Measurements from ENCODE around the gene NEK11. TPM values are rescaled to one million over a fixed set of nuclear protein-coding genes. Genes with fewer than 3 reads are reported as not detected.
"Not testable (repeated sequence)": the region's sequence is repeated elsewhere in the genome, so short reads cannot be mapped to it uniquely, and the experiment has no call there.

NEK11 gene
- total RNA-seq, 1 experiment from 2014 or later, result 10.5 TPM

GRCh38 chr3:131338948-131339640 is 312.4 kb downstream of the NEK11 start:
- H3K9me3 ChIP-seq, result peaks cover 2% of the 10 kb centered on the region
- no peaks in the 10 kb centered on the region for H3K27me3 ChIP-seq
- no peaks in the 10 kb centered on the region for H3K36me3 ChIP-seq
- H3K4me3 ChIP-seq, result no peak overlapping the region
- DNase-seq, result no peak

- no peak for DNase-seq
- Histone ChIP-seq H3K4me3 (no peak overlapping the region), H3K27me3 (no peaks in the 10 kb centered on the region), H3K9me3 (peaks cover 2% of the 10 kb centered on the region), H3K36me3 (no peaks in the 10 kb centered on the region)
Observed at GRCh38 chr3:131341761-131342160, 315.1 kb downstream of the NEK11 start.

- no peaks in the 10 kb centered on the region for H3K36me3 ChIP-seq
- DNase-seq, result no peak
- H3K27me3 ChIP-seq, result no peaks in the 10 kb centered on the region
- H3K4me3 ChIP-seq, result no peak overlapping the region
- no peaks in the 10 kb centered on the region for H3K9me3 ChIP-seq
Observed at GRCh38 chr3:131348911-131349310, 322.2 kb downstream of the NEK11 start.

DNA sequence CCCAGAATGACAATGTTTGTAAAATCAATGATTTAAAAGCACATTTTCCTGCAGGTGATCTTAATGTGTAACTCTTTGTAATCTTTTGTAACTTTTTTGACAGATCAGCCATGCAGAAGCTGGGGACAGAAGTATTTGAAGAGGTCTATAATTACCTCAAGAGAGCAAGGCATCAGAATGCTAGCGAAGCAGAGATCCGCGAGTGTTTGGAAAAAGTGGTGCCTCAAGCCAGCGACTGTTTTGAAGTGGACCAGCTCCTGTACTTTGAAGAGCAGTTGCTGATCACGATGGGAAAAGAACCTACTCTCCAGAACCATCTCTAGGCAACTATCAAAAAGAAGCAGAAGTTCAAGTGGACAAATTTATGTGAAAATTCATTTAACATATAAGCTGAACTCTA is 322.8 kb downstream of the NEK11 start:
- H3K36me3 ChIP-seq, result no peaks in the 10 kb centered on the region
- H3K4me3 ChIP-seq, result no peak overlapping the region
- no peak for DNase-seq
- H3K27me3 ChIP-seq, result no peaks in the 10 kb centered on the region
- no peaks in the 10 kb centered on the region for H3K9me3 ChIP-seq

DNA sequence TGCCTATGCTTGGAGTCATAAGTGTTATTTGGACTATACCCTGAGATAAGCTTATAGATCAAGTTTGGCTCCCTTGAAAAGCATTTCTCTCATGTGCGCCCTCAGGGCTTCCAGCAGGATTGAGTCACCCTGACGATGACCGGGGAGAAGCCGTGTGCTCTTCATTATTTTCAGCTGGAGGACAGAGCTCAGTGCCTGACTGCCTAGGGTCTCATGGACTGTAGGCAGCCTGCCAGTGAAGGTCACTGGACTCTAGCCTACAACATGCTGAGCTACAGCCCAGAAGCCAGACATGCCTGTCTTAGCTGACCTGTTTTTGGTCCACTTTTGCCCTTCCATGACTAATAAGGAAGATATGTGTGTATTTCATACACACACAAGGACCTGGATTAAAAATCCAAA is 323.3 kb downstream of the NEK11 start:
- peak; percentile 97 for DNase-seq
- Histone ChIP-seq H3K27me3 (no peaks in the 10 kb centered on the region), H3K9me3 (no peaks in the 10 kb centered on the region), H3K36me3 (no peaks in the 10 kb centered on the region), H3K4me3 (no peak overlapping the region)

DNA sequence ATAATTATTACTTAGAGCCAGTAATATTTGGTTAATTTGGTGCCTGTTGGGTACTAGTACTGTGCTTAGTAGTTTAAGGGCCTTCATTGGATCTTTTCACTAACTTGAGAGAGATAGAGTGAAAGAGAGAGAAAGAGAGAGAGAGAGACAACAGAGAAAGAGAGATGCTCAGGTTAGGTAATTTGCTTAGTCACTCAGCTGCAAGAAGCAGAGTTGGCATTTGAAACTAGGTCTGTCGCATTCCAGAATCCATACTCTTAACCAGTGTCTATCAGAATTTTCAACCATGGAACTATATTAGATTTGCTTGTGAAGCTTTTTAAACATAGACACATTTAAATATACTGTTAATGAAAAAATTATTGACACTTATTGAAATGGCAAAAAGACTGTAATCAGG is 323.8 kb downstream of the NEK11 start:
- no peaks in the 10 kb centered on the region for H3K27me3 ChIP-seq
- DNase-seq, result peak; percentile 14
- no peak overlapping the region for H3K4me3 ChIP-seq
- no peaks in the 10 kb centered on the region for H3K9me3 ChIP-seq
- H3K36me3 ChIP-seq, result no peaks in the 10 kb centered on the region

GRCh38 chr3:131353016-131353877 is 326.6 kb downstream of the NEK11 start:
- no peak for DNase-seq
- Histone ChIP-seq H3K4me3 (no peak overlapping the region), H3K36me3 (no peaks in the 10 kb centered on the region), H3K27me3 (no peaks in the 10 kb centered on the region), H3K9me3 (no peaks in the 10 kb centered on the region)

GRCh38 chr3:131353986-131354385 is 327.3 kb downstream of the NEK11 start:
- H3K36me3 ChIP-seq, result no peaks in the 10 kb centered on the region
- no peaks in the 10 kb centered on the region for H3K9me3 ChIP-seq
- H3K27me3 ChIP-seq, result no peaks in the 10 kb centered on the region
- DNase-seq, result no peak
- H3K4me3 ChIP-seq, result no peak overlapping the region

GRCh38 chr3:131356006-131356595 is 329.4 kb downstream of the NEK11 start:
- H3K36me3 ChIP-seq, result no peaks in the 10 kb centered on the region
- H3K4me3 ChIP-seq, result no peak overlapping the region
- peak; percentile 34 for DNase-seq
- H3K9me3 ChIP-seq, result no peaks in the 10 kb centered on the region
- H3K27me3 ChIP-seq, result no peaks in the 10 kb centered on the region

- Histone ChIP-seq H3K36me3 (no peaks in the 10 kb centered on the region), H3K4me3 (no peak overlapping the region), H3K9me3 (no peaks in the 10 kb centered on the region), H3K27me3 (no peaks in the 10 kb centered on the region)
- DNase-seq, result no peak
Observed at GRCh38 chr3:131357275-131357674, 330.6 kb downstream of the NEK11 start.

DNA sequence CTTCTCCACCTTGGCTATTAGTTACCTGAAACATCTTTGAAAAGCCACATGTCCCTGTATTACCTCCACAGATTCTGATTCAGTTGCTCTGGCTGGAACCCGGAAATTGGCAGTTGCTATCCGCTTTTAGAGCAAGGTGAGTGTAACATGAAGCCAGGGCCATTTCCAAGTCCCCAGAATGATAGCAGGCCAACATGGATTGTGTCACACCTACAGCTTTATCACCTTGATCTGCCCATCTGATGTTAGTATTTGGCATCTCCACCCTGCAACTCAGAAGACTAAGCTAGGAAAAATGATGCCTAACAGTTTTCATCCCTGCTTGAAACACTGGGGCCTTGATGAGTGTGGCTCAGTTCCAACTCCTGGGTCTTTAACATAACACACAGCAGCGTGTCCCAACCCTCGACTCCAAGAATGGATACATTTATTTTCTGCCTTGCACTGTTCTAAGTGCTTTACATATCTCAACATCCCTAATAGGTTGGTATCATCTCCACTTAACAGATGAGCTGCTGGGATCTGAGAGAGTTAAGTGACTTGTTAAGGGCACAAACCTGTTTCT is 333.6 kb downstream of the NEK11 start:
- no peaks in the 10 kb centered on the region for H3K36me3 ChIP-seq
- no peak for DNase-seq
- H3K27me3 ChIP-seq, result no peaks in the 10 kb centered on the region
- H3K9me3 ChIP-seq, result no peaks in the 10 kb centered on the region
- no peak overlapping the region for H3K4me3 ChIP-seq

DNA sequence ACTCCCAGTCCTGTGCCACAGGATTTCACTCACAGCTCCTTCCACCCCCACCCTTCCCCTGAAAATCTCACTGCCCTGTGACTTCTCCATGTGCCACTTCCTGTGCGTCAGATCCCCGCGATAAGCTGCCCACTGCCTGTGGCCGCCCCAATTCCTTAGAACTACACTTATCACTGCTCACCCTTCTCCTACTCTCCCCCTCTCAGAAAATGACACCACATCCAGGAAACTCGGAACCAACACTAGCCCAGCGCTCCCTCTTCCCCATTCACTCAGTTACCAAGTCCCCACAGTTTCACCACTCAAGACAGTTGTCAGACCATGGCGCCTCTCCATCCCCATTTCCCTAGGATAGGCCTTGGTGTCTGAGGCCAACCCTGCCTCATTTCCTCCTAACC is 334.4 kb downstream of the NEK11 start:
- not testable (repeated sequence) for DNase-seq, H3K36me3 ChIP-seq, H3K4me3 ChIP-seq, H3K9me3 ChIP-seq, H3K27me3 ChIP-seq

DNA sequence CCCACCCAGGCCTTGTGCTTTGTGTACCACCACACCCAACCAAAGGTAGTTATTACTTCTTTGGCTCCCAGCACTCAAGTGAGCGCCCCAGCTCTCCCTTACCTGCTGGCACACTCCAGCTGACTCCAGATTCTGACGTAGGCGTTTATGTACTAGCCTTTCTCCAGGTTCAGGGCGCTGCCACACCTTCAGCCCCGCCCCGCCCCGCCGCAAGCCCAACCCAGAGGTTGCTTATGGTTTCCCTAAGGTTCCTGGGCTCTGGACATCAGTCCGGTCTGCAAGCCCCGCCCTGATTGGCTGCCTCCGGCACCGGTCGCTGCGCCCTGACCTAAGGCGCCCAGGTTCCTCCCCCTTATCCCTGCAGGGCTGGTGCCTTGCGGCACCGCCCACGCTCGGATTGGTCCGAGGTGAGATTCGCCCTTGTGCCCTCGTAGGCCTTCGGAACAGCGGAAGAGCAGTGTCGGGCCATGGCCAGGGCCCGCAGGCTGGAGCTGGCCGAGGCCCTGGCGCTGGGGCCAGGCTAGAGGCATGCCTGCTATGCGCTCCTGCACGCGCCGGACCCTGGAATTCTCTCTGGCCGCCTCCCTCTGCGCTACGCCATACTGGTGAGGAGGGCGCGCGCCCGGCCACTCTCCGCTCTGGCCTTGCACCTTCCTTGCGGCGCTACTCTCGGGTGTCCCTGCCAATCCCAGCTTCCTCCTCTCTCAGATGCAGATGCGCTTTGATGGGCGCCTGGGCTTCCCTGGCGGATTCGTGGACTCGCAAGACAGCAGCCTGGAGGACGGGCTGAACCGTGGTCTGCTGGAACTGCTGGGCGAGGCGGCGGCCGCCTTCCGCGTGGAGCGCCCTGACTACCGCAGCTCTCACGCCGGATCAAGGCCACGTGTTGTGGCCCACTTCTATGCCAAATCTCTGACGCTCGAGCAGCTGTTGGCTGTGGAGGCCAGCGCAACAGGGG is 335.1 kb downstream of the NEK11 start:
- Histone ChIP-seq H3K36me3 (no peaks in the 10 kb centered on the region), H3K27me3 (no peaks in the 10 kb centered on the region), H3K9me3 (no peaks in the 10 kb centered on the region), H3K4me3 (no peak overlapping the region)
- DNase-seq, result no peak

- Histone ChIP-seq H3K9me3 (no peaks in the 10 kb centered on the region), H3K4me3 (no peak overlapping the region), H3K27me3 (no peaks in the 10 kb centered on the region), H3K36me3 (no peaks in the 10 kb centered on the region)
- no peak for DNase-seq
Observed at GRCh38 chr3:131363275-131363674, 336.6 kb downstream of the NEK11 start.

DNA sequence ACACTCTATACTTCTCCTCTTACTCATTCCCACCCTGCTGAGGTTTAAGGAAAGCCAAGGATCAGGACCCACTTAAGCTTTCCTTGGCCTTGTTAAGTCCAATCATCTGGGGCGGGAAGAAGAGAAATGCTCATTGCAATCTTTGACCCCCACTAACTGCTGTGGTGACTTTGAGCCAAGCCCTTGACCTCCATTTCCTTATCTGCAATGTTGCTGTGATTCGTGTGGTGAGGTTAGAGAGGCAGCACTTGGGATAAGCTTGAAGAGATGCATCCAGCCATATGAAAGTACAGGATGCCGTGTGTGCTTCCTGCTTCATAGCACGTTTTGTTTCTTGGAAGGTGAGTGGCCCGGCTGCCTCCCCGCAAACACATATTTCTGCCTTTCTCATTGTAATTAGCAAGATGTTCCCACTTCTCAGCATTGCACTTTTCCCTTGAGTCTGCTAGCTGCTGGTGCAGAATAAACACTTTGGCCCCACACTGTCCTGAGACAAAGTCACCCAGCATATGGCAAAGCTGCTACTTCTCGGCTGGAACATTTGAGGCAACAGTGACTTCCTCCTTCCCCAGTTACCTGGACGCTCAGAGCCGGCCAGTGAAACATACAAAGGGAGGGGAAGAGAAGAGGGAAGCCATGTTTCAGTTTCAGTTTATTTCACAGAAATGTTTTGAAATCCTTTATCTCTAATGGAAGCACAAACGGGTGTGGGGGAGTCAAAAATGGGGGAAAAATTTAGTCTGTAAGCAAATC is 344.4 kb downstream of the NEK11 start:
- DNase-seq, result no peak
- Histone ChIP-seq H3K27me3 (no peaks in the 10 kb centered on the region), H3K36me3 (no peaks in the 10 kb centered on the region), H3K4me3 (no peak overlapping the region), H3K9me3 (no peaks in the 10 kb centered on the region)

DNA sequence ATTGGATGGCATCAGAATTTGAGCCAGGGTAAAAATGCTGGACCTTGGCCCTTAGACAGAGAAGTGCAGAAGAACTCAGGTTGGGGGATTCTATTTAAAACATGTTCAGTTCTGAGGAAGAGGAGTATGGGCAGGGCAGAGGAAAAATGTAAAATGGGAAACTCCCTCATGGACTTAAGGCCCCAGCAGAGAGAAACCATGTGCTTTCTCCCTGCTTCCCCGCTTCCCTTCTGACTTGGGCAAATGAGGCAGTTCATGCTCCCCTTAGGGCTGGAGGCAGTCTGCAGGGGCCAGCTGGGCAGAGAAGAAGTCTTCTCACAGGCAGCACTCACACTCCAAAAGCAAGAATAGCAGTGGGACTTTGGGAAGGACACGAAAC is 345.0 kb downstream of the NEK11 start:
- H3K4me3 ChIP-seq, result no peak overlapping the region

More for the DNA sequence above, 345.0 kb downstream of the NEK11 start:
- Histone ChIP-seq H3K27me3 (no peaks in the 10 kb centered on the region), H3K36me3 (no peaks in the 10 kb centered on the region), H3K9me3 (no peaks in the 10 kb centered on the region)
- DNase-seq, result no peak

Data from MG63 (cell line).